ENCODE results near the gene WDHD1. TPM values are rescaled to one million over a fixed set of nuclear protein-coding genes. Genes with fewer than 3 reads are reported as not detected.

WDHD1 gene
- total and polyA plus RNA-seq, 2 of the 8 experiments (the other 6 are each of a cell fraction or from before 2014, with no cell fraction given), result 17.8 to 87.9 TPM

GRCh38 chr14:54902521-54903420 is 124.1 kb downstream of the WDHD1 start, which contains the start of gene GCH1 (continued):
- peak; percentile 43; the same call in 1 of the 2 replicates for TF ChIP-seq CREB1 (IDR thresholded peaks at IDR 0.05)
- TF ChIP-seq RAD21 (IDR thresholded peaks at IDR 0.05 in 1 of 2, conservative IDR thresholded peaks at IDR 0.05 in 1 of 2; ENCODE audit: low read depth in 2 of 2, low read length in 2 of 2), result peak in 1 of 2 experiments; percentile 15; a peak in 1 of 4 replicates
- TF ChIP-seq GABPA (IDR thresholded peaks at IDR 0.05; ENCODE audit: borderline replicate concordance, insufficient read depth, low read length), result no peak
- TF ChIP-seq SRF (IDR thresholded peaks at IDR 0.05; ENCODE audit: low read depth, low read length), result no peak
- no peak for TF ChIP-seq SUZ12 (IDR thresholded peaks at IDR 0.05; ENCODE audit: low read length)
- TF ChIP-seq POLR2A (IDR thresholded peaks at IDR 0.05; ENCODE audit: control extremely low read depth in 1 of 2, low read depth in 2 of 2, low read length in 2 of 2), result peak; percentile 96 to 97
- TF ChIP-seq PHF8 (conservative IDR thresholded peaks at IDR 0.05; ENCODE audit: low read depth, low read length), result peak; percentile 92
- no peak for TF ChIP-seq HDAC6 (IDR thresholded peaks at IDR 0.05; ENCODE audit: low read depth, low read length)
- peak; percentile 86 for TF ChIP-seq POLR2AphosphoS5 (IDR thresholded peaks at IDR 0.05; ENCODE audit: low read depth, low read length)
- TF ChIP-seq BACH1 (IDR thresholded peaks at IDR 0.05; ENCODE audit: low read length), result no peak
- TF ChIP-seq TBP (IDR thresholded peaks at IDR 0.05; ENCODE audit: low read depth, low read length), result peak; percentile 93
- TF ChIP-seq HDAC2 (IDR thresholded peaks at IDR 0.05; ENCODE audit: borderline replicate concordance in 1 of 2, low read depth in 2 of 2, low read length in 2 of 2), result peak; percentile 25 to 73; a peak in 1 of 4 replicates
- no peak for TF ChIP-seq JUND (IDR thresholded peaks at IDR 0.05; ENCODE audit: low read length)
- TF ChIP-seq POU5F1 (IDR thresholded peaks at IDR 0.05; ENCODE audit: low read depth, low read length), result no peak
- peak; percentile 74 for TF ChIP-seq GTF2F1 (IDR thresholded peaks at IDR 0.05; ENCODE audit: borderline replicate concordance, low read depth, low read length)
- TF ChIP-seq KDM1A (IDR thresholded peaks at IDR 0.05; ENCODE audit: borderline replicate concordance, low read length), result no peak
- no peak for TF ChIP-seq JUN (IDR thresholded peaks at IDR 0.05; ENCODE audit: low read depth, low read length)

Data from H1 (cell line).